ENCODE data around the gene C6orf120. TPM values are rescaled to one million over a fixed set of nuclear protein-coding genes. Genes with fewer than 3 reads are reported as not detected.
A peak's percentile ranks its signal among the peaks of the same experiment; 100 is the strongest.

Gene C6orf120
- total RNA-seq, 4 donors from 2014 or later = 25.3 to 35.6 (median 31.2) TPM

DNA sequence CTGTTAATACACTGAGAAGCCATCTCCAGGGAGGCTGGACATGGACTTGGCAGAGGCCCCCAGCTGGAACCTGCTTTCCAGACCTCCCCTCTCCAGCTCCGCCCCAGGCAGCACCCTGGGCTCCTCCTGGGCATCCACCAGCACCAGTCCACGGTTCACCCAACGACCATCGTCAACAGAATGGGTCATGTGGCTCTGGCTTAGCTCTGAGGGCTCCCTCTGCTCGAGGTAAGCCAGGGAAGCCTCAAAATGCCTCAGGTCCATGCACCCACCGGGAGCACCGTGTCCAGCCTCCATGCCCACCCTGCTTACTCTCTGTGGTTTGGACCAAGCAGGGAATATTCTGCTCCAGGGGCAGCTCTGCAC, 40.6 kb upstream of the C6orf120 start:
- Histone ChIP-seq H3K27ac (replicated peaks in 1 of 4) (no peak overlapping the region), H3K27me3 (no peaks in the 10 kb centered on the region), H3K36me3 (peaks cover 9 to 90% (median 59%) of the 10 kb centered on the region in 4 donors), H3K4me1 (no peaks in the 10 kb centered on the region), H3K9me3 (no peaks in the 10 kb centered on the region), H3K4me3 (no peak overlapping the region)
- WGBS = 100% methylated on average over 5 of the region's 7 CpGs
- no peak for TF ChIP-seq EP300 (IDR thresholded peaks at IDR 0.05)
- no peak for TF ChIP-seq POLR2AphosphoS5 (IDR thresholded peaks at IDR 0.05)
- no peak for TF ChIP-seq CTCF (IDR thresholded peaks at IDR 0.05)
- no peak for TF ChIP-seq POLR2A (IDR thresholded peaks at IDR 0.05; ENCODE audit: low read depth)
- peak; percentile 39 for DNase-seq (ENCODE audit: extremely low spot score)
- intact Hi-C loops (cut with DNase I) = no loop called here

- no peaks in the 10 kb centered on the region for H3K9me3 ChIP-seq
- WGBS = 94% methylated on average over 8 of the region's 8 CpGs
- no peak overlapping the region for H3K27ac ChIP-seq (replicated peaks in 1 of 4)
- H3K36me3 ChIP-seq = peaks cover 19 to 91% (median 62%) of the 10 kb centered on the region in 4 donors
- no peaks in the 10 kb centered on the region for H3K4me1 ChIP-seq
- TF ChIP-seq CTCF (IDR thresholded peaks at IDR 0.05) = no peak
- no peak for TF ChIP-seq EP300 (IDR thresholded peaks at IDR 0.05)
- no peak for TF ChIP-seq POLR2A (IDR thresholded peaks at IDR 0.05; ENCODE audit: low read depth)
- TF ChIP-seq POLR2AphosphoS5 (IDR thresholded peaks at IDR 0.05) = no peak
- H3K27me3 ChIP-seq = no peaks in the 10 kb centered on the region
- intact Hi-C loops (cut with DNase I) = no loop called here
- no peak overlapping the region for H3K4me3 ChIP-seq
- peak; percentile 39 for DNase-seq (ENCODE audit: extremely low spot score)
These were observed 38.5 kb upstream of the C6orf120 start for GRCh38 chr6:169663468-169663867.

GRCh38 chr6:169664227-169664626, 37.7 kb upstream of the C6orf120 start:
- intact Hi-C loops (cut with DNase I) = no loop called here
- Histone ChIP-seq H3K27me3 (no peaks in the 10 kb centered on the region), H3K36me3 (peaks cover 20 to 89% (median 60%) of the 10 kb centered on the region in 4 donors), H3K9me3 (no peaks in the 10 kb centered on the region), H3K27ac (replicated peaks in 1 of 4) (no peak overlapping the region), H3K4me3 (no peak overlapping the region), H3K4me1 (peaks cover 0 to 3% (median 0%) of the 10 kb centered on the region in 4 donors)
- no peak for DNase-seq (ENCODE audit: extremely low spot score)
- TF ChIP-seq CTCF (IDR thresholded peaks at IDR 0.05) = no peak
- no peak for TF ChIP-seq POLR2A (IDR thresholded peaks at IDR 0.05; ENCODE audit: low read depth)
- no peak for TF ChIP-seq EP300 (IDR thresholded peaks at IDR 0.05)
- TF ChIP-seq POLR2AphosphoS5 (IDR thresholded peaks at IDR 0.05) = no peak
- 91% methylated on average over 6 of the region's 14 CpGs for WGBS

- Histone ChIP-seq H3K4me1 (peaks cover 0 to 5% (median 0%) of the 10 kb centered on the region in 4 donors), H3K27ac (replicated peaks in 1 of 4) (no peak overlapping the region), H3K27me3 (no peaks in the 10 kb centered on the region), H3K9me3 (no peaks in the 10 kb centered on the region), H3K36me3 (peaks cover 20 to 88% (median 52%) of the 10 kb centered on the region in 4 donors), H3K4me3 (no peak overlapping the region)
- no peak for DNase-seq (ENCODE audit: extremely low spot score)
- 84% methylated on average over 9 of the region's 9 CpGs for WGBS
- intact Hi-C loops (cut with DNase I) = no loop called here
- TF ChIP-seq EP300 (IDR thresholded peaks at IDR 0.05) (no peak), POLR2A (IDR thresholded peaks at IDR 0.05; ENCODE audit: low read depth) (no peak), CTCF (IDR thresholded peaks at IDR 0.05) (no peak), POLR2AphosphoS5 (IDR thresholded peaks at IDR 0.05) (no peak)
These were observed 36.6 kb upstream of the C6orf120 start for GRCh38 chr6:169665289-169665688.

- TF ChIP-seq POLR2AphosphoS5 (IDR thresholded peaks at IDR 0.05) = no peak
- TF ChIP-seq POLR2A (IDR thresholded peaks at IDR 0.05; ENCODE audit: low read depth) = no peak
- TF ChIP-seq CTCF (IDR thresholded peaks at IDR 0.05) = no peak
- no peak for TF ChIP-seq EP300 (IDR thresholded peaks at IDR 0.05)
- Histone ChIP-seq H3K27me3 (no peaks in the 10 kb centered on the region), H3K36me3 (peaks cover 20 to 88% (median 54%) of the 10 kb centered on the region in 4 donors), H3K27ac (replicated peaks in 1 of 4) (no peak overlapping the region), H3K4me1 (peaks cover 0 to 5% (median 0%) of the 10 kb centered on the region in 4 donors), H3K9me3 (no peaks in the 10 kb centered on the region), H3K4me3 (no peak overlapping the region)
- no peak for DNase-seq (ENCODE audit: extremely low spot score)
- WGBS = 96% methylated on average over 17 of the region's 18 CpGs
- intact Hi-C loops (cut with DNase I) = no loop called here
These were observed 35.5 kb upstream of the C6orf120 start for GRCh38 chr6:169666441-169666840.

All from esophagus muscularis mucosa (tissue), 4 donors.